ENCODE measurements around the gene ALPK1.
"Not testable (repeated sequence)": the region's sequence is repeated elsewhere in the genome, so short reads cannot be mapped to it uniquely, and the experiment has no call there.

ALPK1 gene

GRCh38 chr4:112473985-112474384 lies 176.8 kb downstream of the ALPK1 start:
- no peak for DNase-seq

GRCh38 chr4:112485930-112486329 lies 188.8 kb downstream of the ALPK1 start:
- no peak for DNase-seq

- DNase-seq = not testable (repeated sequence)
Measured at GRCh38 chr4:112490808-112491207, 193.6 kb downstream of the ALPK1 start.
